Stimulated activated CD4-positive, alpha-beta T cell treated with anti-CD3 and anti-CD28 coated beads, Interleukin-4, amount 100 ng/mL, for 1 hour (primary cell): Measurements from ENCODE around the gene SRM.
"Not testable (repeated sequence)": the region's sequence is repeated elsewhere in the genome, so short reads cannot be mapped to it uniquely, and the experiment has no call there.

Source experiments
- DNase-seq: peaks from one replicate; pipeline ENCODE4 v3.0.0-alpha.2; 2020

The SRM gene

DNA sequence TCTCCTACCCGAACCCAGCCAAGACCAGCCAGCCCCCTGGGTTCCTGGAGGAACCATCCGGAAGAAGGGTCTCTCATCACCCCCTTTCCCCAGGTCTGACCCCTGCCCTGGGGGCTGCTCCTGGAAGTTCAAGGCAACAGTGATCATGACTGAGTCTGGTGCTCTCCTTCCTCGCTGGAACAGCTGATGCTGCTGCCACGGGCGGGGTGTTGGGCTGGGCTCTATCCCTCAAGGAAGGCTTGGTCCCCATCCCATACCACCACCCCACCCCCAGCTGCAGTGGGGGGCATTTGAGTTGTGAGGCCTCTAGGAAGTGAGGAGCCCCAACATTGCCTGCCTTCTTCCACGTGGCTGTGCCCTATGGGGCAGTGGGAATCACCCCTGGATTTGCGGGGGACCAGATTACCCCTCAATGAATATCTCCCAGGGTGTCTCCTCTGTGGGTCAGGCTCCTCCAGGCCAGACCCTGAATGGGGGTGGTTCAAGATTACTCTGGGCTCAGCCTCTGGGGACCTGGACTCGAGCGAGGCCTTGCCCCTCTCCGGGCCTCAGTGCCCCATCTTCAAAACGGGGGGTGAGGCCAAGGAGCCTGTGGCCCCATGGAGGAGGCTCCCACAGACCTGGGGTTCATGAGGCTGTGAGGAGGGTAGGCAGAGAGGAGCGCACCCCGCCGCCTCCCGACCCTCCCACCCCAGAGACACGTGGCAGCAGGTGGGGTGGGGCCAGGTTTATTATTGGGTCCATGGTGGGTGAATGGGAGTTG lies 15.6 kb downstream of the SRM start:
- no peak for DNase-seq

DNA sequence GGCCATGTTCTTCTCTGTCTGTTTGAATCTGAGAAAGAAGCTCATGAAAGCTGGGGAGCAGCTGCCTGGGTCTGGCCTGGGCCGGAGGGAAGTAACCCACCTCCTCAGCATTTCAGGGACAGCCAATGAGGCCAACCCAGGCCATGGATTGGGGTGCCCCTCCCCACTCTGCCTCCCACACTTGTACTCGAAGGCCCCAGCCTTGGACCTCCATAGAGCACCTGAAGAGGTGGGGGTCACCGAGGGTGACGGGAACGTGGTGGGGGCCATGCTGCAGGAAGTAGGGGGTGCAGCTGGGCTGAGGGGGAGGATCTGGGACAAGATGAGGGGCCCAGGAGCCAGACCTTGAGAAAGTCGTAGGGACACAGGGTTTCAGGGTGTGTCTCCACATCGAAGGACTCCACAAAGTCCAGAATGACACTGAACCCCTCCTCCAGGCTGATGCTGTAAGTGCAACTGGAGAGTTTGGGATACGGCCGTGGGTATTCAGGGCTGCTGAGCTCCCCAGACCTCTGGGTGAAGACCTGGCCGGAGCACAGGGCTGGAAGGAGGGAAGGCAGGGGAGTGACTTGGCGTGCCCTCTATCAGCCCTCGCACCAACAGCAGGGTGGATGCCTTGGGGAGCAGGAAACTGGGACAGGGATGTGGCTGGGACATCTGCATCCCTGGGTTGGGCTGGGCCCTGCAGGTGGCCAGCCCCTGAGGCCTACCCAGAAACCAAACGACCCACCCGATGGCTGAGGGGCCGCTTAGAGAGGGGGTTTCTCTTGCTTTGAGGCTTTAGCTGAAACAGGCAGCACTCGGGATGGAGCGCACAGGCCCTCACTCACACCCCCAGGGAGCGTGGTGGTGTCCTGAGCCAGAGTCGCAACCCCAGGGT lies 16.6 kb downstream of the SRM start:
- DNase-seq = no peak

DNA sequence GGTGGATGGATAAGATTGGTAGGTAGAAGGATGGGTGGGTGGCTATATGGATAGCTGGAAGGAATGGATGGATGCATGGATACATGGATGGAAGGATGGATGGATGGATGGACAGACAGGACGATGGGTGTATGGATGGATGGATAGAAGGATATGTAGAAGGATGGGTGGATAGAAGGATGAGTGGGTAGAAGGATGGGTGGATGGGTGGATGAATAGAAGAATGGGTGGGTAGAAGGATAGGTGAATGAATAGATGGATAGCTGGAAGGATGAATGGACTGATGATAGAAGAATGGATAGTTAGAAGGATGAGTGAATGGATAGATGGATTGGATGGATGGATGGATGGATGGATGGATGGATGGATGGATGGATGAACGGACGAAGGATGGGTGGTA lies 17.8 kb downstream of the SRM start:
- no peak for DNase-seq

GRCh38 chr1:11041048-11041447 lies 18.8 kb downstream of the SRM start:
- no peak for DNase-seq

GRCh38 chr1:11040105-11040429 lies 19.8 kb downstream of the SRM start:
- DNase-seq = not testable (repeated sequence)

DNA sequence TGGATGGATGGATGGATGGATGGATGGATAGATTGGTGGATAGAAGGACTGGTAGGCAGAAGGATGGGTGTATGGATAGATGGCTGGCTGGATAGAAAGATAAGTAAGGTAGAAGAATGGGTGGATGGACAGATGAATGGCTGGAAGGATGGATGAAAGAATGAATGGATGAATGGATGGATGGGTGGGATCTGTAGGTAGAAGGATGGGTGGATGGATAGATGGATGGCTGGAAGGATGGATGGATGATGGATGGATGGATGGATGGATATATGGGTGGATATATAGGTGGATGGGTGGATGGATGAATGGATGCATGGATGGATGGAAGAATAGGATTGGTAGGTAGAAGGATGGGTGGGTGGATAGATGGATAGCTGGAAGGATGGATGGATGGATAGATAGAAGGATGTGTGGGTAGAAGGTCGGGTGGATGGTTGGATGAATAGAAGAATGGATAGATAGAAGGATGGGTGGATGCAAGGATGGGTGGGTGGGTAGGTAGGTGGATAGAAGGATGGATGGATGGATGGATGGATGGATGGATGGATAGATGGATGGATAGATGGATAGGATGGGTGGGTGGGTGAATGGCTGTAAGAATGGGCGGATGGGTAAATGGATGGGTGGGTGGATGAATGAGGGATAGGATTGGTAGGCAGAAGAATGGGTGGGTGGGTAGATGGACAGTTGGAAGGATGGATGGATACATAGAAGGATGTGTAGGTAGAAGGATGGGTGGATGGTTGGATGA lies 20.3 kb downstream of the SRM start:
- no peak for DNase-seq

- DNase-seq = peak; percentile 89
Measured at GRCh38 chr1:11037740-11038182, 22.1 kb downstream of the SRM start.

GRCh38 chr1:11037019-11037739 lies 22.6 kb downstream of the SRM start:
- not testable (repeated sequence) for DNase-seq

DNA sequence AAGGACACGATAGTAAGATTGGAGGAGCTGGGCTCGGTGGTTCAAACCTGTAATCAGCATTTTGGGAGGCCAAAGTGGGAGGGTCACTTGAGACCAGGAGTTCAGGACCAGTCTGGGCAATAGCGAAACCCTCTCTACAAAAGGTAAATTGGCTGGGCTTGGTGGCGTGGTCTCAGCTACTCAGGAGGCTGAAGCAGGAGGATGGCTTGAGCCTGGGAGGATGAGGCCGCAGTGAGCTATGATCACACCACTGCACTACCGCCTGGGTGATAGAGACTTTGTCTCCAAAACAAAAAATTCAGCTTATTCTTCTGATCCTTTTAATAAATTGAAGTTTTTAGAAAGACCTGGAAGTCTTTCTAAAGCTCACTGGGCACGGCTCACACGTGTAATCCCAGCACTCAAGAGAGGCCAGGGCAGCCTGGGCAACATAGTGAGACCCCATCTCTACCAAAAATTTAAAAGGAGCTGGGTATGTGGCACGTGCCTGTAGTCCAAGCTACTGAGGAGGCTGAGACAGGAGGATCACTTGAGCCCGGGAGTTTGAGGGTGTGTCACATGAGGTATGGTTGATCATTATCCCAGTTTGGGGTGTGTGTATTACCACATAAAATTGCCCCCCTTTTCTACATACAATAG lies 28.1 kb downstream of the SRM start:
- DNase-seq = no peak

GRCh38 chr1:11030865-11031264 lies 29.0 kb downstream of the SRM start:
- no peak for DNase-seq

DNA sequence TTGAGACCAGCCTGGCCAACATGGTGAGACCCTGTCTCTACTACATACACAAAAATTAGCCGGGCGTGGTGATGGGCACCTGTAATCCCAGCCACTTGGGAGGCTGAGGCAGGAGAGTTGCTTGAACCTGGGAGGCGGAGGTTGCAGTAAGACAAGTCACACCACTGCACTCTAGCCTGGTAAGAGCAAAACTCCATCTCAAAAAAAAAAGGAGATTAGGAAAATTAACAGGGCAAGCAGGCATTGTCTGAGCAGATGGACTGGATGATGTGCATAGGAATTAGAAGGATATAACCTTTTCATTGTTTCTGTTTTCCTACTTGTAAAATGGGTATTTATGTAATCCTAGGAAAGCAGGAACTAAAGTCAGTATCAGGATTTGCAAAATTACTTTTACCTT lies 31.8 kb downstream of the SRM start:
- no peak for DNase-seq

DNA sequence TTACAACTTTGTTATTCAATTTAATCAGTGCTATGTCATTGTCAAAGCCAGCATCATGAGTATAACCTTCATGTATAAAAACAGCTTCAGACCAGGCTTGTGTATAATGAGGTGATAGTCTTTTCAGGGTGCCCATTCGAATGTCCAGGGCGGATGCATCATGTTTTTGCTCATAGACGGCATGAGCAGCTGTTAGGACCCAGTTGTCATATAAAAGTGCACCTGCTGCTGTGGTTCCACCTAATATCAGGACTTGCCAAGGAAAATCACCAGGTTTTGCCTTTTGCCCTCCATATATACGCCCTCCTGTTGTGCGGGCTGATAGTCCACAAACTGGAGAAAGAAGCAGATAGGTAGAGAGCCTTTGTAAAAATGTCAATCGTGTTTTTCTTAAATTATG lies 32.5 kb downstream of the SRM start:
- no peak for DNase-seq

DNA sequence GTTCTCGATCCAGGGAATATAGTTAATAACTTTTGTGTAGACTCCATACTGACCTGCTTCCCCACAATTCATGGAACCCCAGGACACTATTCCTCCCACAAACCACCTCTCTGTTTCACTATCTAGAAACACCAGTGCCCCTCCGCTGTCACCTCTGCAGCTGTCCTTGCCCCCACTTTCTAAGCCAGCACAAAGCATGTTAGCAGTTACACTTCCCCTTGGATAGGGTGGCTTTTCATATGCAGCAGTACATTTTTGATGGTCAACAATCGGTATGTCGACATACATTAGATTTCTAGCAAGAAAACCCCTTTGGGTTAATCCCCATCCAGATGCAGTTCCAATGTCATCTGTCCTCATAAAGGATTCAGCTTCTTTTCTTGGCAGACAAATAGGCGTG lies 32.9 kb downstream of the SRM start:
- no peak for DNase-seq

DNA sequence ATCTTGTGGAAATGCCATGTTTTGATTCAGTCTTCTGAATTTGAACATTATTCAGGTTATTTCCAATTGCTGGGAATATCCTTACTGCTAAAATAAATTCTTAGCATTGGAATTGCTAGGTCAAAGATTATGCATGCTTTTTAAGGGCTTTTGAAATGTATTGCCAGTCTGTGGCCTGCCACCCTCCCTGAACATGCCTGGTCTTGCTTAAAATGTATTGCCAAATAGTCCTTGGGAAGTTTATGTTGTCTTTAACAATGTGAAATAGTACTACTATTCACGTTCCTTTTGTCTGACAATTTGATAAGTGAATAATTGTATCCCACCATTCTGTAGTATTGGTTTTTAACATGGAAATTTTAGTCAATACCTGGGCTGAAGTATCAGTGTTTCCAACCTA lies 33.8 kb downstream of the SRM start:
- DNase-seq = no peak

DNA sequence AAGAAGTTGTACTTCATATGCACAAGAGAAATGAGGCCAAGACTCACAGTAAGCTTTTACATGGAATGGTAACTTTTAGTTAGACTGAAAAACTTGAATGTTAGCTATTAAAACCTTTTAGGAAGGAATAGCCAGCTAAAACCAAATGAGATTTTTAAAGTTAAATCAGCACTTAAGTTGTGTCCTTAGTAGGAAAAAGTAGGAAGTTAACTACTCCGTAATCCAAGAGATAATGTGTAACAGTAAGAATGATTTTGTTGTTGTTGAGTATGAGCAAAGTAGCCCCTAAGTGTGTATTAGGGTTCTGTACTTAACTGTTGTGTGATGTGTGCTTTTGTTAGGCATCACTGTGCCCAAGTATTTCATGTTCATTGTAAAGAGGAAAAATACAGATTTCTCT lies 34.2 kb downstream of the SRM start:
- no peak for DNase-seq

DNA sequence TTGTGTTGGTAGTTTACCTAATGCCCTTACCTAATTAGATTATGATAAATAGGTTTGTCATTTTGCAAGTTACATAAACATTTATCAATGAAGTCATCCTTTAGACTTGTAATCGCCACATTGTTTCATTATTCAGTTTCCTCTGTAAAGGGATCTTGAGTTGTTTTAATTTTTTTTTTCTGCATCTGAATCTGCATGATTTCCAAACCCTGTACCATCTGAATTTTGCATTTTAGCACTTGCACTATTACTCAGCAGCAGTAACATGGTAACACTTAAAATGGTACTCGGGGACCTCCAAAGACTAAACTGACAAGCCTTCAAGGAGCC lies 35.0 kb downstream of the SRM start:
- no peak for DNase-seq

DNA sequence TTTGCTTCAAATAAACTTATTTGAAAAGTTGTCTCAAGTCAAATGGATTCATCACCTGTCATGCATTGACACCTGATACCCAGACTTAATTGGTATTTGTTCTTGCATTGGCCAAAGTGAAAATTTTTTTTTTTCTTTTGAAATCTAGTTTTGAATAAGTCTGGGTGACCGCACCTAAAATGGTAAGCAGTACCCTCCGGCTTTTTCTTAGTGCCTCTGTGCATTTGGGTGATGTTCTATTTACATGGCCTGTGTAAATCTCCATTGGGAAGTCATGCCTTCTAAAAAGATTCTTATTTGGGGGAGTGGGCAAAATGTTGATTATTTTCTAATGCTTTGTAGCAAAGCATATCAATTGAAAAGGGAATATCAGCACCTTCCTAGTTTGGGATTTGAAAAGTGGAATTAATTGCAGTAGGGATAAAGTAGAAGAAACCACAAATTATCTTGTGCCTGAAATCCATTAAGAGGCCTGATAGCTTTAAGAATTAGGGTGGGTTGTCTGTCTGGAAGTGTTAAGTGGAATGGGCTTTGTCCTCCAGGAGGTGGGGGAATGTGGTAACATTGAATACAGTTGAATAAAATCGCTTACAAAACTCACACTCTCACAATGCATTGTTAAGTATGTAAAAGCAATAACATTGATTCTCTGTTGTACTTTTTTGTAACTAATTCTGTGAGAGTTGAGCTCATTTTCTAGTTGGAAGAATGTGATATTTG lies 35.5 kb downstream of the SRM start:
- DNase-seq = no peak

DNA sequence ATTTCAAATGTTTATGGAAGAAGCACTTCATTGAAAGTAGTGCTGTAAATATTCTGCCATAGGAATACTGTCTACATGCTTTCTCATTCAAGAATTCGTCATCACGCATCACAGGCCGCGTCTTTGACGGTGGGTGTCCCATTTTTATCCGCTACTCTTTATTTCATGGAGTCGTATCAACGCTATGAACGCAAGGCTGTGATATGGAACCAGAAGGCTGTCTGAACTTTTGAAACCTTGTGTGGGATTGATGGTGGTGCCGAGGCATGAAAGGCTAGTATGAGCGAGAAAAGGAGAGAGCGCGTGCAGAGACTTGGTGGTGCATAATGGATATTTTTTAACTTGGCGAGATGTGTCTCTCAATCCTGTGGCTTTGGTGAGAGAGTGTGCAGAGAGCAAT lies 36.6 kb downstream of the SRM start:
- no peak for DNase-seq

- DNase-seq = no peak
Measured at GRCh38 chr1:11019971-11020370, 39.8 kb downstream of the SRM start.

GRCh38 chr1:11019358-11019757 lies 40.5 kb downstream of the SRM start:
- DNase-seq = not testable (repeated sequence)

DNA sequence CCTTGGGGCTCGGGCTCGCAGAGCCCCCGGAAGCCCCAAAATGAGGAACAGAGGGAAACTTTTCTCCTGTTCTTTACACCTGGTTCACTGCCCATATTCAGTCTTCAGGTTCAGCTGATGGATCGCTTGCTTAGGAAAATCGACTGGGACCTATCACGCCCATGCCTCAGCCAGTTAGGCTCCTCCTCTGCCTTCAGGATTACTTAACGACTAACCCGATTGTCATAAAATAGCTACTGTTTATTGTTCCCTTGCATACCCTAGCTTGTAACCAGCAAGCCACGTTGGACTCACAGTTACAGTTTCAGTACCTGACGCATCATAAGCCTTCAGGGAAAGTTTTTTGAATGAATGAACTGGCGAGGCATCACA lies 46.7 kb downstream of the SRM start:
- no peak for DNase-seq
